HG03103 (cell line): ENCODE results near the gene S1PR2.
"Not testable (repeated sequence)": the region's sequence is repeated elsewhere in the genome, so short reads cannot be mapped to it uniquely, and the experiment has no call there.

Source experiments
- ATAC-seq: cut with Tn5 transposase; IDR thresholded peaks from one replicate; pipeline ENCODE4 v1.9.1; 2021; ENCODE audit warnings: low read depth; ENCODE audit not compliant: unreplicated experiment

Gene S1PR2

DNA sequence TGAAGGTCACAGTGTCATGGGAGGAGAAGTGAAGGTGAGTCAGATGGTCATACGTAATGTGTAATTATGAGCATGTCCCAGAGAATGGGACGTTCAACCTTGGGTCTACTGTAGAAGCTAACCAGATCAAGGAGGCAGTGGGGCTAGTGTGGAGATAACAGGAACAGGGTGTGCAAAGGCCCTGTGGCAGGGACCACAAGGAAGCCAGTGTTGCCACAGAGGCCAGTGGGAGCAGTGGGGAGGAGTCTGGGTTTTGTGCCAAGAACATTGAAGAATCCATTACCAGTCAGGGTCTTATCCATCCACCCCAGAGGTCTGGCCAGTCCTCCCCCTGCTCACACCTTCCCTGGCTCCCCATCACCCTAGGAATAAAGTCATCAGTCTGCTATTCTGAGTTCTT is 24.2 kb upstream of the S1PR2 start:
- ATAC-seq = no peak

DNA sequence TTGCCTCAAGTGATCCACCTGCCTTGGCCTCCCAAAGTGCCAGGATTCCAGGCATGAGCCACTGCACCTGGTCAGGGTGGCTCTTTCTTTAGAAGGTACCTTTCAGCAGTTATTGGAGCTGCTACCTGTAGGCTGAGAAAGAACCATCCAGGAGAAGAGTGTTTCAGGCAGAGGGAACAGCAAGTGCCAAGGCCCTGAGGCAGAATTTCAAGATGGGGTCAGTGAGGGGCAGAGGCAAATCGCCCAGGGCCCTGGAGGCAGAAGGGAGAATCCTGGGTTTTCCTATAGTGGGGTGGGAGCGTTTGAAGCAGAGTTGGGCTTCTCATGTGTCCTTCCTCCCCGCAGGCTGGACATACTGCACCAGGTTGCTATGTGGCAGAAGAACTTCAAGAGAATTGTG is 23.1 kb upstream of the S1PR2 start:
- ATAC-seq = no peak

DNA sequence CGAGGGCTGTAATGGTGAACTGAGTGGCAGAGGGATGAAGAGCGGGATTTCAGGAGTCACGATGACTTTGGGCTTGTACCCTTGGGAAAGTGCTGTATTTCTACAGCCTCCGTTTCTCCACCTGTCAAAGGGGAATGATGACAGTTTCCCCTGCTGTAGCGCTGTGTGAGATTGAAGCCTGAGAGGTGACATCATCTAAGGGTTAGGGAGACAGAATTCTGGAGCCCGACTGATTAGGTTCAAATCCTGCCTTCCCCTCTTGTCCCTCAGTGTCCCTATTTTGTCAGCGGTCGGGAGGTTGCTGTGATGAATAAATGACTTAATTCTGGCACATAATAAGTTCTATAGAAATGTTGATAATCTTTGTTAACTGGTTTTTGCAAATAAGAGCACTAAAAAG is 21.6 kb upstream of the S1PR2 start:
- no peak for ATAC-seq

DNA sequence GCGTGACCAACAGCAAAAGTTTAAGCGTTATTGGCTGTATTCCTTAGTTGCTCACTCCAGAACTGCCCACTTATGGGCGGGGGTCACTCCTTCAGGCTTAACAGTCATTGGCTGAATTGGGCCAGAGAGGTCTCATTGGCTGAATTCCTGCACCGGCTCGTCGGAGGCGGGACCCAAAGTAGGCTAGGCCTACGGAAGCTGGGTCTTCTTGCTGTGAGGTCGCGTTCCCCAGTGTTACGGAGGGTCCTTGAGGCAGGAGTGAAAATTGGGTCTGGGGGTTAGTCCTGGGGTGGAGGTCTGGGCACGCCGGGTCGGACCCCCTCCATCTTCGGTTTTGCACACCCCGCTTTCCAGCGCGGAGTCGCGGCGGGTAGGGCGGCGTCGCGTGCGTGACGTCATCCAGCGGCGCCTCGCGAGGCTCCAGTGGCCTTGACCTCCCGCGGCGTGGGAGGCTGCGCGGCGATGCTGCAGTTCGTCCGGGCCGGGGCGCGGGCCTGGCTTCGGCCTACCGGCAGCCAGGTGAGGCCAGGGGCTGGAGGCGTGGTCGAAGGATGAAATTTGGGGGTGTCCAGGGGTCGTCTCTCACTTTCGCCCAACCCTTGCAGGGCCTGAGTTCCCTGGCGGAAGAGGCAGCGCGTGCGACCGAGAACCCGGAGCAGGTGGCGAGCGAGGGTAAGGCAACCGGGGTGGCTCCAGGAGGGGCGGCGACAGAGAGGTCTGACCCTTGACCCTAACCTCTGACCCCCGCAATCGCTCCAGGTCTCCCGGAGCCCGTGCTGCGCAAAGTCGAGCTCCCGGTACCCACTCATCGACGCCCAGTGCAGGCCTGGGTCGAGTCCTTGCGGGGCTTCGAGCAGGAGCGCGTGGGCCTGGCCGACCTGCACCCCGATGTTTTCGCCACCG is 20.9 kb upstream of the S1PR2 start, which contains the start of gene MRPL4:
MRPL4 (plus strand) TSS at position 423 of the 903 bp plus-strand sequence; CDS start at position 463, 40 bp downstream.
- ATAC-seq = peak; percentile 87

DNA sequence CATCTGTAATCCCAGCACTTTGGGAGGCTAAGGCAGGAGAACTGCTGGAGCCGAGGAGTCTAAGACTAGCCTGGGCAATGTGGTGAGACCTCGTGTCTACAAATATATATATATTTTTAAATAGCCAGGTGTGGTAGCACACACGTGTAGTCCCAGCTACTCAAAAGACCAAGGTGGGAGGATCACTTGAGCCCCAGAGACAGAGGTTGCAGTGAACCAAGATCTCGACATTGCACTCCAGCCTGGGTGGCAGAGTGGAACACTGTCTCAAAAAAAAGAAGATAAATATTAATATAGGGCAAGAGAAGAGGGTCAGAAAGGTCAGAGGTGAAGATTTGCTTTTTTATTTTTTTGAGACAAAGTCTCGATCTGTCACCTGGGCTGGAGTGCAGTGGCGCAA is 15.4 kb upstream of the S1PR2 start:
- no peak for ATAC-seq

DNA sequence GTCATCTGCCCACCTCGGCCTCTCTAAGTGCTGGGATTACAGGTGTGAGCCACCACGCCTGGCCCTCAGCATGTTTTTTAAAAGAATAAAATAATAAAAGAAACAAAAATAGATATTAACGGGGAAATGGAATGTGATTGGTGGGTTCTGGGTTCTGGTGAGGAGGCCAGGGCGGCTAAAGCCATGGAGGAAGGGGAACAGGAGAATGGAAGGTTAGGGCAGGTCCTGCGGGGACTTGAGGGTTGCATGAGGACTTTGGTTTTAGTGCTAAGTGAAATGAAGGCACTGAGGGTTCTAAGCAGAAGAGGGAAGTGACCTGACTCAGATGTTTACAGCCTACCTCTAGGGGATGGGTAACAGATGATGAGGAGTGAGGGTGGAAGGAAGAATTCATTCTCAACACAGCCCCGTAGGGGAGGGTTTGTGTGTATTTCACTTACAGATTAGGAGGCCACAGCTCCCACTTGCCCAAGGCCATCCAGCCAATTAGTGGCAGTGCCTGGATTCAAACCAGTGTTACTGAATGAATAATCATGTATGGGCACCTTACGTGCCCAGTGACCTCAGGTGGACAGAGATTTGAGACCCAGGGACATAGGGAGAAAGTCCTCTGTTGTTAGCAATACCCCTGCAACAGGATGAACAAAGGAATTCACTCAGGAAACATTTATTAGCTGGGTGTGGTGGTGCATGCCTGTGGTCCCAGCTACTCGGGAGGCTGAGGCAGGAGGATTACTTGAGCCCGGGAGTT is 14.2 kb upstream of the S1PR2 start:
- no peak for ATAC-seq

DNA sequence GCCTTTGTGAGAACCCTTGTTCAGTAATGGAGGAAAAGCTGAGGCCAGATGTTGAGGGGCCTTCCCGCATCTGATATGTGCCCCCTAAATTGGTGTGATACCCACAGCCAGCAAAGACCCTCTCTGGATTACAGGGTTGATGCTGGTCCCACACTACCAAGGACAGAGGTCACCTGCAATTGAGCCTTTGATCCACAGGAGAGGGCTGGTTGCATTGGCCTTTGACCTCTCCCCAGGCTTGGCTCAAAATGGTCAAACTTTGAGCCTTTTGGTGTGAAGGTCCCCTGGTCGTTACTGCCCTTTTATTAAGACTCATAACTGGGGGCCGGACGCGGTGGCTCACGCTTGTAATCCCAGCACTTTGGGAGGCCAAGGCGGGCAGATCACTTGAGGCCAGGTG is 12.5 kb upstream of the S1PR2 start:
- no peak for ATAC-seq

DNA sequence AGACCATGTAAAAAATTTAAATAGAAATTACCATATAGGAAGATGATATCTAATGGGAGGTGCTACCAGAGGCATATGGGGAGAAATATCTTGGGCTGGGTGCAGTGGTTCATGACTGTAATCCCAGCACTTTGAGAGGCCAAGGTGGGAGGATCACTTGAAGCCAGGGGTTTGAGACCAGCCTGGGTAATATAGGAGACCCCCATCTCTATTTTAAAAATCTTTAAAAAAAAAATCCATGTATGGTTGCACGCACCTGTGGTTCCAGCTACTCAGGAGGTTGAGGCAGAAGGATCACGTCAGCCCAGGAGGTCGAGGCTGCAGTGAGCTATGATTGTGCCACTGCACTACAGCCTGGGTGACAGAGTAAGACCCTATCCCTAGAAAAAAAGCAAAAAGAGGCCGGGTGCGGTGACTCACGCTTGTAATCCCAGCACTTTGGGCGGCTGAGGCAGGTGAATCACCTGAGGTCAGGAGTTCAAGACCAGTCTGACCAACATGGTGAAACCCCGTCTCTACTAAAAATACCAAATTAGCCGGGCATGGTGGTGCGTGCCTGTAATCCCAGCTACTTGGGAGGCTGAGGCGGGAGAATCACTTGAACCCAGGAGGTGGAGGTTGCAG is 10.8 kb upstream of the S1PR2 start:
- ATAC-seq = not testable (repeated sequence)

DNA sequence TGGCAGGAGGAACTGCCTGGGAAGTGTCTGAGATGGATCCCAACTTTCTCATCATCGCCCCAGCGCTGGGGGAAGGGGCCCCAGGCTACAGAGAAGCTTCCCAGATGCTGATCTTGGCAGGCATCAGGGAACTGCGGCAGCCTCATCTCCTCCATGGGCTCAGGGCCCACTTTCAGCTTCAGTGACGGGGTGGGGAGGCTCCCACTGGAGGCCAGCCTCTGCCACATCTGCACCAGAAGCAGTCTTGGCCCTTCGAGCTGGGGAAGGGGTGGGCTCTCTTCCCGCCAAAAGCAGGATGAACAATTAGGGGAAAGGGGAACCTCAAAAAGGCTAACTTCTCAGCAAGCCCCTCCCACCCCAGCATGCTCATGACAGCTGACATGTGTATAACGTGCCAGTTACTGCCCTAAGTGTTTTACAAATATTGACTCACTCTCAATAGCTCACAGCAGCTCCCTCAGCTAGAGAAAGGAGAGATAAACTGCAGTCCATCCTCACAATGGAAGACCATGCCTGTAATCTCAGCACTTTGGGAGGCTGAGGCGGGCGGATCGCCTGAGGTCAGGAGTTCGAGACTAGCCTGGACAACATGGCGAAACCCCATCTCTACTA is 7.1 kb upstream of the S1PR2 start:
- no peak for ATAC-seq

DNA sequence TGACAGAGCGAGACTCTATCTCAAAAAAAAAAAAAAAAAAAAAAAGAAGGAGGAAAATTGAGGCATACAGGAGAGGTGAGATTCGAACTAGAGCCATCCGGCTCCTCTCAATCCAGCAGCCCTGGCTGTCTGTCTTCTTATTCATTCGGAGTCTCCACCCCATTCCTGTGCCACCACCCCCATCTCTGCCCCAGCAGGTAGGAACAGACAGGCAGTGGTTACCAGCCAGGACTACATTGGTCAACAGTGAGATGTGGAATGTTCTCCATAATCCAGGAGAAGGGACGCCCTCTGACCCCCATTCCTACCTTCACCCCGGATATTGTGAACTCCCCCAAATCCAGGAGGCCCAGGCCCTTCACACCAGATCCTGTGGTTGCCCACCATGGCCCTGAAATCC is 6.6 kb upstream of the S1PR2 start:
- no peak for ATAC-seq

DNA sequence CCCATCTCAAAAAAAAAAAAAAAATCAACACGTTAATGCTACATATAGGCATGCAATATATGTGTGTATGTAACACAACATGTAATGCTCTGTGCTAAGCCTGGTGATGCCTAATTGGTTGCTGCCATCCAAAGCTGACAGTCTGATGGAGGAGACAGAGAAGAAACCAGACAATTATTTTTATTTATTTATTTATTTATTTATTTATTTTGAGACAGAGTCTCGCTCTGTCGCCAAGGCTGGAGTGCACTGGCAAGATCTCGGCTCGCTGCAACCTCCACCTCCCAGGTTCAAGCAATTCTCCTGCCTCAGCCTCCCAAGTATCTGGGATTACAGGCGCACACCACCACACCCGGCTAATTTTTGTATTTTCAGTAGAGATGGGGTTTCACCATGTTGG is 4.3 kb upstream of the S1PR2 start:
- ATAC-seq = not testable (repeated sequence)

DNA sequence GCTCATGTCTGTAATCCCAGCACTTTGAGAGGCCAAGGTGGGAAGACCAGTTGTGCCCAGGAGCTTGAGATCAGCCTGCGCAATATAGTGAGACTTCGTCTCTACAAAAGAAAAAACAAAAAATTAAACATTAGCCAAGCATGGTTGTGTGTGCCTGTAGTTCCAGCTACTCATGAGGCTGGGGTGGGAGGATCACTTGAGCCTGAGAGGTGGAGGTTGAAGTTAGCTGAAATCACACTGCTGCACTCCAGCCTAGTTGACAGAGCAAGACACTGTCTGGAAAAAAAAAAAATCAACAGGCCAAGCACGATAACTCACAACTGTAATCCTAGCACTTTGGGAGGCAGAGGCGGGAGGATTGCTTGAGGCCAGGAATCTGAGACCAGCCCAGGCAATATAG is 3.9 kb upstream of the S1PR2 start:
- ATAC-seq = no peak

DNA sequence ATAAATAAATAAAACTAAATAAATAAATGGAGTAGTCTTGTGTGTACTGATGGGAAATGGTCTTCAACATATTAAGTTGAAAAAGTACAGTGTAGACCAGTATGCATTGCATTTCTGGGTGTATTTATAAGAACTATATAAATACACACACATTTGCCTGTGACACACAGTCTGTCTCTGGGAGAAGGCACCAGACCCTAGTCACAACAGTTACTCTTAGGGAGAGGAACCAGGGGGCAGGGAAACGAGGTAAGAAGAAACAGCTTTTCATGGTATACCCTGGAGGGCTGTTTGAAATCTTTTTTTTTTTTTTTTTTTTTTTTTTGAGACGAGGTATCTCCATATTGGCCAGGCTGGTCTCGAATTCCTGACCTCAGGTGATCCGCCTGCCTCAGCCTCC is 2.8 kb upstream of the S1PR2 start:
- no peak for ATAC-seq

DNA sequence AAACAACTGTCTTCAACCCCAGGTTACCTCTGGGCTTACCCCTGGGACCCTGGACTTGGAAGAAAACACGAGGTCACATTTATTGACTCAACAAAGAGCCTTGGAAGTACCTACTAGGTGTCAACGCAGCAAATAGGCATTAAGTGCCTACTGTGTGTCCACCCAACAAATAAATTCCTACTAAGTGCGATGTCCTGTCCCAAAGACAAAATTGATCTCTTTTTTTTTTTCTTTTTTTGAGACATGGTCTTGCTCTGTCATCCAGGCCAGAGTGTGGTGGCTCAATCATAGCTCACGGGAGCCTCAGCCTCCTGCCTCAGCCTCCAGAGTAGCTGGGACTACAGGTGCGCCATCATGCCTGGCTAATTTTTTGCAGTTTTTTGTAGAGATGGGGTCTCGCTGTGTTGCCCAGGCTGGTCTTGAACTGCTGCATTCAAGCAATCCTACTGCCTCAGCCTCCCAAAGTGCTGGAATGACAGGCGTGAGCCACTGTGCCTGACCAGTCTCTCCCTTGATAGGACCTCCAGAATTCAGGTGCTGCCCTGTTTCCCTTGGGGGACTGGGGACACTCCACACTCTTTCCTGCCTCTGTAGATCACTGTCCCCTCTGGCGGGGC is 589 bp upstream of the S1PR2 start:
- no peak for ATAC-seq

DNA sequence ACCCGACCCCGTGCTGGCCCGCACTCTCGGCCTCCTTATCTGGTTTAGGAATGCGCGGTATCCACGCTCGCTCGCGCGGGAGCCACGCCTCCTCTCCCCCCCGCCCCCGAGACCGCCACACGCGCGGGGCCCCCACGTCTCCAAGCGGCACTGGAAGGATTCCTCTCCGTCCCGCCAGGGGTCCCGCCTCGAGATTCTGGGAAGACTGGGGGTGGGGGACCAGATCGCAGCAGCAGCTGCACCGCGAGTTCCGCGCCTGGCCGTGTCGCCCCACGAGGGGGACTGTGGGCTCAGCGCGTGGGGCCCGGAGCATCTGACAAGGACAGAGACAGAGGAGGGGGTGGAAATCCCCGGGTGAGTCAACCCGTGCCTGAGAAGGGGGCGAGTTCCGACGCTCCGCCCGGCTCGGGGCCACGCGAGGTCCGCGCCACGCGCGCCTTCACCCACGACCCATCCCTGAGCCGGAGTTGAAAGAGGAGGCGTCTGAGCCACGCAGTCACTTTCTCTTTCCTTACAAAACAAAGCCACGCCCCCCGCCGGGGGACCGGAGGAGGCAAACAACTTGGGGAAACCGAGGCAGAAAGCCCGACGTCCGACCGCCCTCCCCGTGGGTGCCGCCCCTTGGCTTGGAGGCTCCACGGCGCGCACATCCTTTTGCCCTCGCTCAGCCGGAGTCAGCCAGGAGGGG is 814 bp downstream of the S1PR2 start:
- no peak for ATAC-seq

DNA sequence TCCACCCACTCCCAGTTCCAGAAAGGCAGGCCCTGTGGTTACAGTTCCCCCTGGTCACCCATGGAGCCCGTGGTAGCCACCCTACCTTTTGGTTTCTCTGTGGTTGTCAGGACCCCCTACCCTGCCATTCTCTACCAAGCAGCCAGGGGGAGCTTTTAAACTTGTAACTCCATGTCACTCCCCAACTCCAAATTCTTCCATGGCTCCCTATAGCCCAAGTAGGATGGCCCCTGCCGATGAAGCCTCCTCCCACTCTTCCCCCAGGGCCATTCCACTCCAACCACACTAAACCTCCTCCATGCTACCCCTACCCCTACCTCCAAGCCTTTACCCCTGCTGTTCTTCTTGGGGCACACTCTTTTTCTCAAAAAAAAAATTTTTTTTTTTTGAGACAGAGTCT is 2.2 kb downstream of the S1PR2 start:
- no peak for ATAC-seq

DNA sequence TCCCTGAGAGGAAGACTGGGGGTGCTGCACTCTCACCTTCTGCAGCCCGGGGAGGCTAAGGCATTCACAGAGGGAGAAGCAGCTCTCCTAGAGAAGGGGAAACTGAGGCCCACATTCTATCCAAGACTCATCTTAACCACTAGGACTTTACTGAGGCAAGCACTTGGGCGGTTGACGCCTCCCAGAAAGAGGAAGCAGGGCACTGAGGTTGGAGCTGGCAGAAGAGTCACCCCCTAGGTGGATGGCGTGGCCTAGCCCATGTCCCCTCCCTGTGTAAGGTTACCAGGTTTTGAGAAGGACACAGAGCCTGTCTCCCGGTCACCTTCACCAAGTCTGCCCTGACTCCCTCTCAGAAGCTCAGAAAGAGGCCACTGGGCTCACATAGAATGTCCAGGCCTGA is 2.7 kb downstream of the S1PR2 start:
- no peak for ATAC-seq

DNA sequence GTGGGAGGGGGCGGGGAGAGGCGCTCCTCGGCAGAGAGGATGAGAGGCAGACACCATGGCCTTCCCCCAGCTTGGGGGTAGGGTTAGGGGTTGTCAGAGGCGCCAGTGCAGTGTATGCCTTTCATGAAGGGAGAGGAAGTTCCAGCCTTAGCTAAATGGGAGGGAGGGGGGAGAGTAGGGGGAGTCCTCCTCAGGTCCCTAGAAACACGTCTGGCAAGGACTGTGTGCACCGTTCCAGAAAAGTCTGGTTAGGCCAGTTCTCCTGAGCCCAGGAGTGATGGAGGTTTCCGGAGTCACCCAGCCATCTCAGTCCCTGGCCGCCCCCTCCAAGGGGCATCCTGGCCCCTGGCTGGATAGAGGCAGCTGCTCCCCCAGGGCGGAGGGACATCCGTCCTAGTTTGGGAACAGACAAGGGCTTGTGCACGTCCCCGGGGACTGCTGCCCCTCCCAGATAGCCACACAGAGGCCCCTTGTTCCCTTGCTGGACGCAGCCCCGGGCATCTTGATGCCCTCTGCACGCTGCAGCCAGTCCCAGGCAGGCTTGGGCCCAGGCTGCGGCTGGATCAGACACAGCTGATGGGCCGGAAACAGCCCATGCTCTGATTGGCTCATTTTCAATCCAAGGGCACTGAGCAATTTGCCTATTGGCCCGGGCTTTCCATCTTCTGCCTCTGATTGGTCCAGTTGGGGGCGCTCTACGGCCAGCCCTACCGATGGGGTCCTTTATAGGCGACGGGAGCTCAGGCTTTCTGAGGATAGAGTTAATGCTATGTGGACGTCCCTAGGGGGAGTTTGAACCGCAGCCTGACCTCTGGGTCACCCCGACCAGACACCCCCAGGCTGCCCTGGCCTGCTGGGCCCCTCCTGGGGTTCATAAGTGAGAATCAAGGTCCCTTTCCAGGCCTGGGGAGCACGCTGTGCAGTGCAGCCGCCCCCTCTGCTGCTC is 3.8 kb downstream of the S1PR2 start:
- ATAC-seq = no peak
